Measurements from ENCODE around the gene SCP2D1. TPM values are rescaled to one million over a fixed set of nuclear protein-coding genes. Genes with fewer than 3 reads are reported as not detected.
"Not testable (repeated sequence)": the region's sequence is repeated elsewhere in the genome, so short reads cannot be mapped to it uniquely, and the experiment has no call there.

SCP2D1 gene
- total RNA-seq, 1 experiment from 2014 or later, result not detected

DNA sequence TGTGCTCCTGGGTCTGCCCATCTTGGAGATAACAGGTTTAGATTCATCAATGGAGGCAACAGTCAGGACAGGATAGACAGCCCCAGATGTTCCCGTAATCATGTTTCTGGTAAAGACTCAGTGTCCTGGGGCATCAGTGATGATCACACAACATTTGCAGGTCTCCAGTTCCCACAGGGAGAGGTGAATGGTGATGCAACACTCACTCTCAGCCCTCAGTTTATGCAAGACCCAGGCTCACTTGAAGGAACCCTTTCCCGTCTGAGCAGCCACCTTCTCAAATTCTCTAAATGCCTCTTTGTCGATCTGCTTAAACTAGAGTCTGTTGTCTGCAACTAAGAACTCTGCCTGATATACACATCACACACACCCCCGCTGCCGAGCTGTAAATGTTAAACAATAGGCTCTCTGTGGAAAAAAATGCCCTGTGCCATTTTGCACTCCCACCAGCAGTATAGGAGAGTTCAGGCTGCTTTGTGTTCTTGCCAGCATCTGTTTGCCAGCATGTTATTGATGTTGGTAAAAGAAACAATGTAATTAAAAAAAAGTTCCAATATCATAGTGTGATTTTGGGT, 30.1 kb upstream of the SCP2D1 start:
- Mint-ChIP-seq H3K4me3 (ENCODE audit: unreplicated experiment) (no peak overlapping the region), H3K9me3 (ENCODE audit: unreplicated experiment) (no peaks in the 10 kb centered on the region), H3K4me1 (ENCODE audit: insufficient read depth, unreplicated experiment) (no peaks in the 10 kb centered on the region), H3K27ac (ENCODE audit: low read depth, unreplicated experiment) (no peak overlapping the region), H3K36me3 (ENCODE audit: insufficient read depth, unreplicated experiment) (no peaks in the 10 kb centered on the region), H3K27me3 (ENCODE audit: insufficient read depth, unreplicated experiment) (no peaks in the 10 kb centered on the region)
- BruUV-seq (replicated peaks), result no TSS peak
- TF ChIP-seq, protein P1, sequence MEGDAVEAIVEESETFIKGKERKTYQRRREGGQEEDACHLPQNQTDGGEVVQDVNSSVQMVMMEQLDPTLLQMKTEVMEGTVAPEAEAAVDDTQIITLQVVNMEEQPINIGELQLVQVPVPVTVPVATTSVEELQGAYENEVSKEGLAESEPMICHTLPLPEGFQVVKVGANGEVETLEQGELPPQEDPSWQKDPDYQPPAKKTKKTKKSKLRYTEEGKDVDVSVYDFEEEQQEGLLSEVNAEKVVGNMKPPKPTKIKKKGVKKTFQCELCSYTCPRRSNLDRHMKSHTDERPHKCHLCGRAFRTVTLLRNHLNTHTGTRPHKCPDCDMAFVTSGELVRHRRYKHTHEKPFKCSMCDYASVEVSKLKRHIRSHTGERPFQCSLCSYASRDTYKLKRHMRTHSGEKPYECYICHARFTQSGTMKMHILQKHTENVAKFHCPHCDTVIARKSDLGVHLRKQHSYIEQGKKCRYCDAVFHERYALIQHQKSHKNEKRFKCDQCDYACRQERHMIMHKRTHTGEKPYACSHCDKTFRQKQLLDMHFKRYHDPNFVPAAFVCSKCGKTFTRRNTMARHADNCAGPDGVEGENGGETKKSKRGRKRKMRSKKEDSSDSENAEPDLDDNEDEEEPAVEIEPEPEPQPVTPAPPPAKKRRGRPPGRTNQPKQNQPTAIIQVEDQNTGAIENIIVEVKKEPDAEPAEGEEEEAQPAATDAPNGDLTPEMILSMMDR (IDR thresholded peaks at IDR 0.05; ENCODE audit: unreplicated experiment), result no peak
- POLR2A ChIA-PET, result no interaction called here
- peak; percentile 2 for DNase-seq (ENCODE audit: unreplicated experiment)
- CTCF ChIA-PET, result no interaction called here
- intact Hi-C loops (cut with micrococcal nuclease), result no loop called here

DNA sequence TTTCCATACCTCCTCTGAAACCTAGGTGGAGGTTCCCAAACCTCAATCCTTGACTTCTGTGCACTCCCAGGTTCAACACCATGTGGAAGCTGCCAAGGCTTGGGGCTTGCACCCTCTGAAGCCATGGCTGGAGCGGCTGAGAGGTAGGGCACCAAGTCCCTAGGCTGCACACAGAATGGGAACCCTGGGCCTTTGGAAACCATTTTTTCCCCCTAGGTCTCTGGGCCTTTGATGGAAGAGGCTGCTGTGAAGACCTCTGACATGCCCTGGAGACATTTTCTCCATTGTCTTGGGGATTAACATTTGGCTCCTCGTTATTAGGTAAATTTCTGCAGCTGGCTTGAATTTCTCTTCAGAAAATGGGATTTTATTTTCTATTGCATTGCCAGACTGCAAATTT, 26.5 kb upstream of the SCP2D1 start:
- POLR2A ChIA-PET; H3K27me3 Mint-ChIP-seq (ENCODE audit: insufficient read depth, unreplicated experiment): not testable (repeated sequence)

DNA sequence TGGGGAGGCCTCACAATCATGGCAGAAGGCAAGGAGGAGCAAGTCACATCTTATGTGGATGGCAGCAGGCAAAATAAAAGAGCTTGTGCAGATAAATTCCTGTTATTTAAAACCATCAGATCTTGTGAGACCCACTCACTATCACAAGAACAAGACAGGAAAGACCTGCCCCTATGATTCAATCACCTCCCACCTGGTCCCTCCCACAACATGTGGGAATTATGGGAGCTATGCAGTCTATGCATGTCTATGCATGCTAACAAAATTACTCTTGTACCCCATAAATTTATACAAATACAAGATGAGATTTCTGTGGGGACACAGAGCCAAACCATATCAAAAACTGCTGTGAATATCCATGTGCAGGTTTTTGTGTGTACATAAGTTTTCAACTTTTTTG, 25.6 kb upstream of the SCP2D1 start:
- Mint-ChIP-seq H3K36me3 (ENCODE audit: insufficient read depth, unreplicated experiment) (no peaks in the 10 kb centered on the region), H3K27me3 (ENCODE audit: insufficient read depth, unreplicated experiment) (no peaks in the 10 kb centered on the region), H3K4me1 (ENCODE audit: insufficient read depth, unreplicated experiment) (no peaks in the 10 kb centered on the region), H3K27ac (ENCODE audit: low read depth, unreplicated experiment) (no peak overlapping the region), H3K4me3 (ENCODE audit: unreplicated experiment) (no peak overlapping the region), H3K9me3 (ENCODE audit: unreplicated experiment) (no peaks in the 10 kb centered on the region)
- no TSS peak for BruUV-seq (replicated peaks)
- ChIA-PET CTCF (interaction anchor here (0.6 to 0.7 kb wide), 2 partner anchors 156 to 401 kb away, joined by 4 read pairs; no protein-coding TSS in a partner anchor), POLR2A (interaction anchor here (0.6 kb wide), 1 partner anchor 24 kb away, joined by 3 read pairs; no protein-coding TSS in a partner anchor)
- TF ChIP-seq, protein P1 (IDR thresholded peaks at IDR 0.05; ENCODE audit: unreplicated experiment), result no peak
- intact Hi-C loops (cut with micrococcal nuclease), result no loop called here
- DNase-seq (ENCODE audit: unreplicated experiment), result no peak

More for the DNA sequence above, 26.5 kb upstream of the SCP2D1 start:
- H3K36me3 Mint-ChIP-seq (ENCODE audit: insufficient read depth, unreplicated experiment); H3K9me3 Mint-ChIP-seq (ENCODE audit: unreplicated experiment); intact Hi-C loops (cut with micrococcal nuclease); CTCF ChIA-PET; H3K4me3 Mint-ChIP-seq (ENCODE audit: unreplicated experiment); DNase-seq (ENCODE audit: unreplicated experiment); BruUV-seq (replicated peaks); H3K27ac Mint-ChIP-seq (ENCODE audit: low read depth, unreplicated experiment); H3K4me1 Mint-ChIP-seq (ENCODE audit: insufficient read depth, unreplicated experiment): not testable (repeated sequence)

DNA sequence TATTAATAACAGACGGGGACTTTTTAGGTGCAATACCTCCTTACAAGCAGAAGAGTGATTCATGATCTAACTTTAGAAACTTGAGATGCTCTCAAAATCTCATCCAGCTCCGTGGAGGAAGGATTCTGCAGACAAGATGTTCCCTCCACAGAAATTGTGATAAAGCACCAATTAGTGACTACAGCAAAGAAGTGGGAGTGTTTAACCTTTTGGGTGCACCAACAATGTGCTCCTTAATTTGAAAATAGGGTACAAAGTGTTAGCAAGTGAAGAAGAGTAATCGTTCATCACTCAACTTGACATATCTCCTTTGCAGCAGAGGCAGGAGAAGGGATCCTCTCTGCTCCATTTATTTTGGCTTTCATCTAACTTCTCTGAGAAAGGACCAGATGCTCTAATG, 22.8 kb upstream of the SCP2D1 start:
- no peaks in the 10 kb centered on the region for H3K27me3 Mint-ChIP-seq (ENCODE audit: insufficient read depth, unreplicated experiment)
- intact Hi-C loops (cut with micrococcal nuclease), result no loop called here
- H3K4me3 Mint-ChIP-seq (ENCODE audit: unreplicated experiment), result no peak overlapping the region
- no peaks in the 10 kb centered on the region for H3K9me3 Mint-ChIP-seq (ENCODE audit: unreplicated experiment)
- ChIA-PET CTCF (interaction anchor here (0.9 to 1.5 kb wide), 2 partner anchors 11 to 158 kb away, joined by 3 to 6 read pairs; no protein-coding TSS in a partner anchor), POLR2A (interaction anchor here (1.1 kb wide), 1 partner anchor 55 kb away, joined by 3 read pairs; no protein-coding TSS in a partner anchor)
- BruUV-seq (replicated peaks), result no TSS peak
- no peak overlapping the region for H3K27ac Mint-ChIP-seq (ENCODE audit: low read depth, unreplicated experiment)
- H3K4me1 Mint-ChIP-seq (ENCODE audit: insufficient read depth, unreplicated experiment), result no peaks in the 10 kb centered on the region
- DNase-seq (ENCODE audit: unreplicated experiment), result no peak
- TF ChIP-seq, protein P1 (IDR thresholded peaks at IDR 0.05; ENCODE audit: unreplicated experiment), result no peak
- no peaks in the 10 kb centered on the region for H3K36me3 Mint-ChIP-seq (ENCODE audit: insufficient read depth, unreplicated experiment)

Measured in MCF 10A (cell line).